ENCODE results near the gene PPIA.

DNA sequence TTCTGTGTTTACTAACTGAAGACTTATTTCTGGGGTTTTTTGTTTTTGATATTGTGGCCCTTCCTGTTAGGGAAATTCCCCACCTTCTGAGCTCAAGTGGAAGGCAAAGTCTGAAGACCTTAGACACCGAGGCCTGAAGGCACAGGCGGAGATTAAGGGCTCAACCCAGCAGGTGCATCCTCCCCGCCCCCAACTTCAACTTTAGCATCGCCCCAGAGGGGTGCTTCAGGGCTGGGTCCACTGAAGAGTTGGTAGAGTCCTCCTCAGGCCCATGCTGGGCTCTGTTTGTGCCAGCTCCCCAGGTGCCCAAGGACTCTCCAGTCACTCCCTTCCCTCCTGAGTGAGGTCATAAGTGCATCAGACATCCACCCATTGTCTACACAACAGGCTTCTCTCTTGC is 9.4 kb upstream of the PPIA start:
- TF ChIP-seq POLR2A (IDR thresholded peaks at IDR 0.05; ENCODE audit: low read length) (no peak), GATA1 (IDR thresholded peaks at IDR 0.05; ENCODE audit: low read depth, low read length) (no peak)

Measured in erythroblast (primary cell).